GM10266 (cell line): ENCODE measurements around the gene CCL5.
A peak's percentile ranks its signal among the peaks of the same experiment; 100 is the strongest.

ENCODE experiments used
- DNase-seq: peaks from one replicate; pipeline ENCODE4 v3.0.0; 2012; ENCODE audit errors: extremely low spot score
- CTCF ChIP-seq: IDR thresholded peaks from 2 replicates; pipeline ENCODE4 v1.5.1; 2012; ENCODE audit warnings: mild to moderate bottlenecking, low read depth; ENCODE audit not compliant: control insufficient read depth, insufficient read depth; ENCODE audit errors: missing control alignments

The CCL5 gene

DNA sequence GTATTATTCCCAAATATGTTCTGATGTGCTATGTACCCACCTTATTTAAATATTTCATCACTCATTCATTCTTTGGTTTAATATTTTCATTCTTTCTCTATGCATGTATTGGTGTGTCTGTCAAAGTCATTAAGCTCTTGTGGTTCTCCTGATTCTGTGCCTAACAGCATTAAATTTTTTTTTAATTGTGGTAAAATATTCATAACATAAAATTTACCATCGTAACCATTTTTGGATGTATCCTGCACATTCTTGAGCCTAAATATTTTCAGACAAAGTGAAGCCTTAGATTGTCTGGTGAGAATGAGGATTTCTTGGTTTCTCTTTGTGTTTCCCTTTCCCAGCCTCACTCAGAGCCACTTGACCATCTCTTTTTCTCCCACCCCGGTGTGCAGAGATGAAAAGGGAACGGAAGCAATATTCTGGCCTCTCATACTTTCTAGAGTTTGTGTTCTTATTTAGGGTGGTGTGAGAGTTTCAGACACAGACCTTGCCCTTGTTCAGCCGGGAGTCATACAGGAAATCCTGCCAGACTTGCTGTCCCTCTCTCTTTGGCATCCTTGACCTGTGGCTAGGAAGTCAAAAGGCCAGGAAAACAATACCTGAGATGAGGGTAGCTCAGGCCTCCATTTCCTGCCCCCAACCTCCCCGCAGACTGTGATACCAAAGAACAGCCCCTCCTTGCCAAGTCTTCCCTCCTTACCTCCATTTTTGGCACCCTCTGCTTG, 4.9 kb downstream of the CCL5 start:
- DNase-seq: peak; percentile 38
- TF ChIP-seq CTCF: no peak

DNA sequence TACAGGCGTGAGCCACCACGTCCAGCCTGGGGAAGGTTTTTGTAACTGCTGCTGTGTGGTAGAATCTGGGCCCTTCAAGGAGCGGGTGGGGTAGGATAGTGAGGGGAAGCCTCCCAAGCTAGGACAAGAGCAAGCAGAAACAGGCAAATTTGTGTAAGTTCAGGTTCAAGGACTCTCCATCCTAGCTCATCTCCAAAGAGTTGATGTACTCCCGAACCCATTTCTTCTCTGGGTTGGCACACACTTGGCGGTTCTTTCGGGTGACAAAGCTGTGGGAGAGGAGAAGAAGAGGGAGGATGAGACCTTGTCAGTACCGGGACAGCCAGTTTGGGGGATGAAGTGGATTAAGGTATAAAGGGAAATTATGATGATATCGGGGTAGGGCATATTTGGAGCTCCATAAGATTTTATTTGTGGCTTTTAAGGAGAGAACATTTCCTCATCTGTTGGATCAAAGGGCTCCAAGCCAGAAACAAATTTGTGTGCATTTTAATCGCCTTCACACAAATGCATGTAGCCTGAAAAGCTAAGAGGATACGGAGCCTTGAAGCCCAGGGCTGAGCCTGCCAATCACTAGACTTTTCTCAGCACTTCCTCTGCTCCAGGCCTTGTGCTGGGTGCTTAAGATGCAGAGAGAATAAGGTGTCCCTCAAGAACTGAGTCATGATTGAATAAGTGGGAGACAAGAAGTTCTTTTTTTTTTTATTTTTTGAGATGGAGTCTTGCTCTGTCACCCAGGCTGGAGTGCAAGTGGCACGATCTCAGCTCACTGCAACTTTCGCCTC, 7.8 kb downstream of the CCL5 start:
- DNase-seq: no peak
- no peak for TF ChIP-seq CTCF

DNA sequence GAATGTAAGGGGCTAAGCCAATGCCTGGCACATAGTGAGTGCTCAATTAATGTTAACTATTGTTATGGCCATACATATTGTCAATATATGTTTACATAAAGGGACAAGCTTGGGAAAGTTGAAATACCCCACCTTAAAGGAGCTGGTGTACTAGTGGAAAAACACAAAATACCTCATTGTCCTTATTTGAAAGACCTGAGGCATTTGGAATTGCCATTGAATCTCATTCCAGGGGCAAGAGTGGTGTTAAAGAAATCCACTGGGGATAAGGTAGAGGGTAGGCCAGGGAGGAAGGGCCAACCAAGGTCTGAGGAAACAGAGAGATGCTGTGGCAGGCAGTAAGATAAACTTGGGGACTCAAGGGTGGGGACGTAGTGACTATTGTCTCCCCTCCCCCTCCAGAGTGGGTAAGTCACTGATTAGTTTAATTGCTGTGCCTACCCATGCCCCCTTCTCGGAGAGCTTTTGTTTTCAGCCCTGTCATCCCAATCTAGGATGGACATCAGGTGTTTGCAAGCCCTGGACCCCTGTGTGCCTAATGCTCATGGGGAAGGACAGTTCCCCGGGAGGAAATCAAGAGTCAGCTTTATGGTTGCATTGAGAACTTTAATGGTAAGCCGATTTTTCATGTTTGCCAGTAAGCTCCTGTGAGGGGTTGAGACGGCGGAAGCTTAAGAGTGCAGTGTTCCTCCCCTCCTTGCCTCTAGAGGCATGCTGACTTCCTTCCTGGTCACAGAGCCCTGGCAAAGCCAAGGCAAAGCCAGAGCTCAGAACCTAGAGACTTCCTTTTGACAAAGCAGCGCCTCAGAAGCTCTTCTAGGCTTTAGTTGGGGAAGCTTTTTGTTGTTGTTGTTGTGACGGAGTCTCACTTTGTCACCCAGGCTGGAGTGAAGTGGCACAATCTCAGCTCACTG, 9.0 kb downstream of the CCL5 start:
- no peak for DNase-seq

GRCh38 chr17:35868737-35869136, 11.4 kb downstream of the CCL5 start, which contains the start of gene HEATR9:
Gene HEATR9 (minus strand): TSS chr17:35868891. CDS start chr17:35868742, 149 bp downstream.
- TF ChIP-seq CTCF: no peak
- no peak for DNase-seq

More for the DNA sequence above, 9.0 kb downstream of the CCL5 start:
- no peak for TF ChIP-seq CTCF

DNA sequence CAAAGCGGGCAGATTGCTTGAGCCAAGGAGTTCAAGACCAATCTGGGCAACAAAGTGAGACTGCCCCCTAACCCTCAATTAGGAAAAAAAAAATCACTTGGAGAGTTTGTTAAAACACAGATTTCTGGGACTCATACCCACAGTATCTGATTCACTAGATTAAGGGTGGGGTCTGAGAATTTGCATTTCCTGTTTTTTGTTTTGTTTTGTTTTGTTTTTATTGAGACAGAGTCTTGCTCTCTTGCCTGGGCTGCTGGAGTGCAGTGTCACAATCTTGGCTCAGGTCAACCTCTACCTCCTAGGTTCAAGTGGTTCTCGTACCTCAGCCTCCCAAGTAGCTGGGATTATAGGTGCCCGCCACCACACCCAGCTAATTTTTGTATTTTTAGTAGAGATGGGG, 12.6 kb downstream of the CCL5 start:
- TF ChIP-seq CTCF: no peak
- DNase-seq: no peak

- no peak for DNase-seq
- TF ChIP-seq CTCF: no peak
Observed at GRCh38 chr17:35866341-35866950, 13.7 kb downstream of the CCL5 start.
